ENCODE data around the gene KIAA0319L. TPM values are rescaled to one million over a fixed set of nuclear protein-coding genes. Genes with fewer than 3 reads are reported as not detected.
"Not testable (repeated sequence)": the region's sequence is repeated elsewhere in the genome, so short reads cannot be mapped to it uniquely, and the experiment has no call there.

The KIAA0319L gene
- total RNA-seq, 2 donors from 2014 or later = 58.6 to 88.8 TPM

GRCh38 chr1:35499231-35499630 is 58.0 kb downstream of the KIAA0319L start:
- Mint-ChIP-seq H3K4me1 (ENCODE audit: low read depth in 2 of 2) (peaks cover 24 to 25% of the 10 kb centered on the region in 2 donors), H3K27me3 (no peaks in the 10 kb centered on the region), H3K36me3 (no peaks in the 10 kb centered on the region), H3K9me3 (no peaks in the 10 kb centered on the region), H3K27ac (no peak overlapping the region), H3K4me3 (no peak overlapping the region)
- DNase-seq (ENCODE audit: low spot score) = no peak
- ATAC-seq = no peak

- ATAC-seq (no peak), DNase-seq (ENCODE audit: low spot score) (no peak)
- no peak overlapping the region for H3K4me3 Mint-ChIP-seq
- peaks cover 18 to 22% of the 10 kb centered on the region in 2 donors for H3K4me1 Mint-ChIP-seq (ENCODE audit: low read depth in 2 of 2)
- no peaks in the 10 kb centered on the region for H3K9me3 Mint-ChIP-seq
- no peaks in the 10 kb centered on the region for H3K36me3 Mint-ChIP-seq
- H3K27me3 Mint-ChIP-seq = no peaks in the 10 kb centered on the region
- peak overlapping the region in 1 of 2 donors; percentile 53 for H3K27ac Mint-ChIP-seq
These were observed 59.6 kb downstream of the KIAA0319L start for GRCh38 chr1:35497571-35497970.

- Mint-ChIP-seq H3K36me3 (peaks cover 16% of the 10 kb centered on the region), H3K27me3 (no peaks in the 10 kb centered on the region), H3K9me3 (no peaks in the 10 kb centered on the region), H3K4me3 (no peak overlapping the region), H3K27ac (no peak overlapping the region), H3K4me1 (ENCODE audit: low read depth in 2 of 2) (peaks cover 13 to 17% of the 10 kb centered on the region in 2 donors)
- no peak for ATAC-seq
- no peak for DNase-seq (ENCODE audit: low spot score)
These were observed 67.0 kb downstream of the KIAA0319L start for GRCh38 chr1:35490250-35490649.

DNA sequence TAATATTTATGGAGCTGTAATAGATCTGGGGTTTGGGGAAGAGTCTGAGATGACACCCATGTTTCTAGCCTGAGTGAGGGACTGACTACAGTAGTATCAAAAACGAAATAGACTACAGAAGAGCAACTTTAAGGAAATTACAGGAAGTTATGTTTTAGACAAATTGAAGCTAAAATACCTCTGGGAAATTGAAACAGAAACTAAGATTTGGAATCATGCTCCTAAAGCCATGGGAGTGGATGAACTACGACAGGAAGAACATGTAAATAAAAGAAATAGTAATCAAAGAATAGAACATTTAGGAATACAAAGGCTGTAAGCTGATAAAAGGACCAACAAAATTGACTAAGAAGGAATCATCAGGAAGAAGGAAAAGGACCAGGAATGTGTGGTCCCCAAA is 68.9 kb downstream of the KIAA0319L start:
- peaks cover 15 to 22% of the 10 kb centered on the region in 2 donors for H3K4me1 Mint-ChIP-seq (ENCODE audit: low read depth in 2 of 2)
- peaks cover 17% of the 10 kb centered on the region for H3K36me3 Mint-ChIP-seq
- no peak overlapping the region for H3K4me3 Mint-ChIP-seq
- no peak for DNase-seq (ENCODE audit: low spot score)
- no peaks in the 10 kb centered on the region for H3K9me3 Mint-ChIP-seq
- no peaks in the 10 kb centered on the region for H3K27me3 Mint-ChIP-seq
- no peak for ATAC-seq
- peak overlapping the region in 1 of 2 donors; percentile 6 for H3K27ac Mint-ChIP-seq

GRCh38 chr1:35486858-35487408 is 70.3 kb downstream of the KIAA0319L start:
- no peak for DNase-seq (ENCODE audit: low spot score)
- no peaks in the 10 kb centered on the region for H3K9me3 Mint-ChIP-seq
- H3K27me3 Mint-ChIP-seq = no peaks in the 10 kb centered on the region
- H3K27ac Mint-ChIP-seq = no peak overlapping the region
- no peak for ATAC-seq
- H3K36me3 Mint-ChIP-seq = peaks cover 21% of the 10 kb centered on the region
- H3K4me1 Mint-ChIP-seq (ENCODE audit: low read depth in 2 of 2) = peaks cover 15 to 26% of the 10 kb centered on the region in 2 donors
- H3K4me3 Mint-ChIP-seq = no peak overlapping the region

DNA sequence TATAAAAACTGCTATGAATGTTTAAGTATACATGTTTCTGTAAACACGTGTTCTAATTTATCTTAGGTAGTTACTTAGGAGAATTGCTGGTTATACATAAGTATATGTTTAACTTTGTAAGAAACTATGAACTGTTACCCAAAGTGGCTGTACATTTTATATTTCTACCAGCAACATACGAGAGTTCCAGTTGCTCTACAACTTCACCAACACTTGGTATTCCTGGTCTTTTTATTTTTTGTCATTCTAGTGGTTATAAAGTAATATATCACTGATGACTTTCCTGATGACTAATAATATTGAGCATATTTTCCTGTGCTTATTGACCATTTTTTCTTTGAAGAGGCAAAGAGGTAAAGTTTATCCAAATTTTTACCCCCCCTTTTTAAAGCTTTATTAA is 76.0 kb downstream of the KIAA0319L start:
- no peak overlapping the region for H3K27ac Mint-ChIP-seq
- ATAC-seq (no peak), DNase-seq (ENCODE audit: low spot score) (no peak)
- peaks cover 10% of the 10 kb centered on the region for H3K36me3 Mint-ChIP-seq
- H3K27me3 Mint-ChIP-seq = no peaks in the 10 kb centered on the region
- H3K4me1 Mint-ChIP-seq (ENCODE audit: low read depth in 2 of 2) = peaks cover 2 to 10% of the 10 kb centered on the region in 2 donors
- H3K4me3 Mint-ChIP-seq = no peak overlapping the region
- no peaks in the 10 kb centered on the region for H3K9me3 Mint-ChIP-seq

GRCh38 chr1:35477870-35478269 is 79.3 kb downstream of the KIAA0319L start:
- peaks cover 0 to 2% of the 10 kb centered on the region in 2 donors for H3K4me1 Mint-ChIP-seq (ENCODE audit: low read depth in 2 of 2)
- no peaks in the 10 kb centered on the region for H3K27me3 Mint-ChIP-seq
- H3K27ac Mint-ChIP-seq = no peak overlapping the region
- no peaks in the 10 kb centered on the region for H3K9me3 Mint-ChIP-seq
- ATAC-seq (no peak), DNase-seq (ENCODE audit: low spot score) (no peak)
- peaks cover 11% of the 10 kb centered on the region for H3K36me3 Mint-ChIP-seq
- H3K4me3 Mint-ChIP-seq = no peak overlapping the region

DNA sequence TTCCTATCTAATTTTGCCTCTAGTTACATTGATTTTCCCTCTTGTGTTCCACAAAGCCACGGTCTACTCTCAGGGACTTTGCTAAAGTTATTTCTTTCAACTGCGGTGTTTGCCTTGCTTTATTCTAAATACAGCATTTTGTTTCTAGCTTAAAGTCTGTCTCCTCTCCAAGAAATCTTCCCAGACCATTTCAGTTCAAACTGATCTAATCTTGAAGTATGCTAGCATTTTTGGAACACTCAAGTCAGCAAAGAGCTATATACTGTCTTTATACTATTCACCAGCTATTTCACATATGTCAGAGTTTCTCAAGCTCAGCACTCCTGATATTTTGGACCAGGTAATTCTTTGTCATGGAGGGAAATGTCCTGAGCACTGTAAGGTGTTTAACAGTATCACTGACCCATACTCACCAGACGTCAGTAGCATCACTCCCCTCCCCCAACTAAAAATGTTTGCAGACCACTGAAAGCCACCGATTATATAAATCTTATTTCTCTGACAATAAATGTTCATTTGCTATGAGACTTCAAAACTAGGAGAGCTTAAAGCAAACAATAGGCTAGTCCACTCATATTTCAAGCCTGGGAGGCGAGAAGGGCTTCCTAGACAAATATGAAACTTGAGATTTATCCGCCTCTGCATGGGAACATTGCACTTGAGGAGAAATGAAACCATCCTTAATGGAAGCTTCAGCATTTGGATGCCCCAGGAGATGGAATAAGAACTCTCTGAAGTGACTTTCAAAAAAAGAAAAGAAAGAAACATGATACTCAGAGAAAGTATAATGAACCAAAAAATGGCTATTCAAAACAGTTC is 81.1 kb downstream of the KIAA0319L start:
- ATAC-seq (no peak), DNase-seq (ENCODE audit: low spot score) (no peak)
- Mint-ChIP-seq H3K4me3 (no peak overlapping the region), H3K36me3 (peaks cover 14% of the 10 kb centered on the region), H3K27ac (no peak overlapping the region), H3K27me3 (no peaks in the 10 kb centered on the region), H3K4me1 (ENCODE audit: low read depth in 2 of 2) (peaks cover 0 to 2% of the 10 kb centered on the region in 2 donors), H3K9me3 (no peaks in the 10 kb centered on the region)

- H3K9me3 Mint-ChIP-seq = no peaks in the 10 kb centered on the region
- no peak overlapping the region for H3K4me3 Mint-ChIP-seq
- H3K4me1 Mint-ChIP-seq (ENCODE audit: low read depth in 2 of 2) = peaks cover 0 to 2% of the 10 kb centered on the region in 2 donors
- H3K27ac Mint-ChIP-seq = no peak overlapping the region
- H3K36me3 Mint-ChIP-seq = peaks cover 18% of the 10 kb centered on the region
- DNase-seq (ENCODE audit: low spot score) (no peak), ATAC-seq (no peak)
- H3K27me3 Mint-ChIP-seq = no peaks in the 10 kb centered on the region
These were observed 81.8 kb downstream of the KIAA0319L start for GRCh38 chr1:35475356-35475755.

- ATAC-seq; DNase-seq (ENCODE audit: low spot score); H3K9me3 Mint-ChIP-seq; H3K27me3 Mint-ChIP-seq; H3K4me3 Mint-ChIP-seq; H3K27ac Mint-ChIP-seq; H3K4me1 Mint-ChIP-seq (ENCODE audit: low read depth in 2 of 2): not testable (repeated sequence)
- peaks cover 31% of the 10 kb centered on the region for H3K36me3 Mint-ChIP-seq
These were observed 84.0 kb downstream of the KIAA0319L start for GRCh38 chr1:35473216-35473615.

- no peaks in the 10 kb centered on the region for H3K27me3 Mint-ChIP-seq
- DNase-seq (ENCODE audit: low spot score) (no peak), ATAC-seq (no peak)
- no peaks in the 10 kb centered on the region for H3K9me3 Mint-ChIP-seq
- peaks cover 35% of the 10 kb centered on the region for H3K36me3 Mint-ChIP-seq
- peaks cover 6 to 13% of the 10 kb centered on the region in 2 donors for H3K4me1 Mint-ChIP-seq (ENCODE audit: low read depth in 2 of 2)
- H3K27ac Mint-ChIP-seq = no peak overlapping the region
- H3K4me3 Mint-ChIP-seq = no peak overlapping the region
These were observed 86.1 kb downstream of the KIAA0319L start for GRCh38 chr1:35470977-35471613.

GRCh38 chr1:35466120-35466519 is 91.1 kb downstream of the KIAA0319L start:
- H3K4me1 Mint-ChIP-seq (ENCODE audit: low read depth in 2 of 2) = peaks cover 11 to 17% of the 10 kb centered on the region in 2 donors
- DNase-seq (ENCODE audit: low spot score) (no peak), ATAC-seq (no peak)
- peaks cover 50% of the 10 kb centered on the region for H3K36me3 Mint-ChIP-seq
- H3K27ac Mint-ChIP-seq = no peak overlapping the region
- H3K4me3 Mint-ChIP-seq = no peak overlapping the region
- no peaks in the 10 kb centered on the region for H3K9me3 Mint-ChIP-seq
- H3K27me3 Mint-ChIP-seq = no peaks in the 10 kb centered on the region

GRCh38 chr1:35463749-35464148 is 93.5 kb downstream of the KIAA0319L start:
- ATAC-seq; H3K27me3 Mint-ChIP-seq; H3K9me3 Mint-ChIP-seq; H3K4me3 Mint-ChIP-seq; DNase-seq (ENCODE audit: low spot score): not testable (repeated sequence)
- H3K4me1 Mint-ChIP-seq (ENCODE audit: low read depth in 2 of 2) = peaks cover 14 to 26% of the 10 kb centered on the region in 2 donors
- peak overlapping the region; percentile 1 to 36 for H3K27ac Mint-ChIP-seq
- peaks cover 42% of the 10 kb centered on the region for H3K36me3 Mint-ChIP-seq

- H3K27ac Mint-ChIP-seq = peak overlapping the region; percentile 1 to 36
- no peak for ATAC-seq
These were observed 94.0 kb downstream of the KIAA0319L start for GRCh38 chr1:35463232-35463631.

More at GRCh38 chr1:35463232-35463631, 94.0 kb downstream of the KIAA0319L start:
- Mint-ChIP-seq H3K27me3 (no peaks in the 10 kb centered on the region), H3K9me3 (no peaks in the 10 kb centered on the region), H3K4me3 (no peak overlapping the region), H3K36me3 (peaks cover 37% of the 10 kb centered on the region), H3K4me1 (ENCODE audit: low read depth in 2 of 2) (peaks cover 14 to 22% of the 10 kb centered on the region in 2 donors)
- DNase-seq (ENCODE audit: low spot score) = no peak
